Measurements from ENCODE around the gene CCDC9.

Gene CCDC9

GRCh38 chr19:47316513-47316912, 60.2 kb downstream of the CCDC9 start:
- in situ Hi-C loops (cut with HindIII; ENCODE audit: low pct_ligation_motif_present, low pct_unique_long_range_greater_than_20kb, low sequenced_read_pairs): no loop called here
- DNase-seq: no peak

GRCh38 chr19:47319923-47320871, 63.9 kb downstream of the CCDC9 start:
- no peak for DNase-seq
- in situ Hi-C loops (cut with HindIII; ENCODE audit: low pct_ligation_motif_present, low pct_unique_long_range_greater_than_20kb, low sequenced_read_pairs): no loop called here
